Activated T-cell treated with anti-CD3 and anti-CD28 coated beads for 1 hour (primary cell): Measurements from ENCODE around the gene ECI2.

Source experiments
- DNase-seq: peaks from one replicate; pipeline ENCODE4 v3.0.0-alpha.2; 2020; ENCODE audit warnings: low read depth

Gene ECI2, protein sequence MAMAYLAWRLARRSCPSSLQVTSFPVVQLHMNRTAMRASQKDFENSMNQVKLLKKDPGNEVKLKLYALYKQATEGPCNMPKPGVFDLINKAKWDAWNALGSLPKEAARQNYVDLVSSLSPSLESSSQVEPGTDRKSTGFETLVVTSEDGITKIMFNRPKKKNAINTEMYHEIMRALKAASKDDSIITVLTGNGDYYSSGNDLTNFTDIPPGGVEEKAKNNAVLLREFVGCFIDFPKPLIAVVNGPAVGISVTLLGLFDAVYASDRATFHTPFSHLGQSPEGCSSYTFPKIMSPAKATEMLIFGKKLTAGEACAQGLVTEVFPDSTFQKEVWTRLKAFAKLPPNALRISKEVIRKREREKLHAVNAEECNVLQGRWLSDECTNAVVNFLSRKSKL

DNA sequence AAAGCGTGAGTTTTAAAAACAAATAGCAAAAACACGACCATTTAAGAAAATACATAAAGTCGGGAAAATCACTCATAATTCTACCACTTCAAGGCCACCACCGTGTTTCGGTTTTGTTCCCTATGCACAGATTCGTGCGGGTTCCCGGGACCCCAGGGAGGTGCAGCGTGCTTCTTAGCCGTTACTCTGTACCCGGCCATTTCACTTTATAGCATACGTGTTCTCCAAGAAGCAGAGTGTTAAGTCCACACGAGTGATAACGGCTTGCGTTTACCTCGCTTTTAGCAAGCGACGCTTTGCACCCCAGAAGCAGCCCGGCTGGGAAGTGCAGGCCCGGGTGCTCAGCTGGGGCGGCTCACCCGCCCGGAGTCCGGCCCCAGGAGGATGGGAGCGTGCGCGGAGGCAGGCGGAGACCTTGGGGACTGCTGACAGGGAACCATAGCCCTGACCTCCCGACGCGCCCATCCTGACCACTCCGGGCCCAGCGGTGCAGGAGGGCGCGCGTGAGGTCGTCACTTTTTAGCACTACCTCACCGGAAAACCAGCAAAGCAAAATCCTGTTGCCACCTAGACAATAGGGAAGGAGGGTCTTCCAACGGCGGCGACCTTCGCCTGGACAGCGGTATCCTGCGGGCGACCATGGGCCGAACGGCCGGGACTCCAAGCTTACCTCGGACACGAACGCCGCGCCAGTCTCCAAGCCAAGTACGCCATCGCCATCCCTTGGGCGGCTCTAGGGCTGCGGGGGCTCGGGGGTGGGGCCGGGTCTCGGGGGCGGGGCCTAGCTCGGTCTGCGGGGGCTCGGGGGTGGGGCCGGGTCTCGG lies at the start of gene ECI2:
Gene ECI2 (minus strand): TSS at position 735 of the 824 bp plus-strand sequence. CDS start 15 bp downstream, at position 720.
- peak; percentile 22 for DNase-seq

- no peak for DNase-seq
Measured at GRCh38 chr6:4180652-4181255, 45.4 kb upstream of the ECI2 start.

GRCh38 chr6:4179960-4180651 lies 44.7 kb upstream of the ECI2 start:
- no peak for DNase-seq

GRCh38 chr6:4178737-4179333 lies 43.5 kb upstream of the ECI2 start:
- no peak for DNase-seq

- DNase-seq: no peak
Measured at GRCh38 chr6:4176907-4177306, 41.5 kb upstream of the ECI2 start.

DNA sequence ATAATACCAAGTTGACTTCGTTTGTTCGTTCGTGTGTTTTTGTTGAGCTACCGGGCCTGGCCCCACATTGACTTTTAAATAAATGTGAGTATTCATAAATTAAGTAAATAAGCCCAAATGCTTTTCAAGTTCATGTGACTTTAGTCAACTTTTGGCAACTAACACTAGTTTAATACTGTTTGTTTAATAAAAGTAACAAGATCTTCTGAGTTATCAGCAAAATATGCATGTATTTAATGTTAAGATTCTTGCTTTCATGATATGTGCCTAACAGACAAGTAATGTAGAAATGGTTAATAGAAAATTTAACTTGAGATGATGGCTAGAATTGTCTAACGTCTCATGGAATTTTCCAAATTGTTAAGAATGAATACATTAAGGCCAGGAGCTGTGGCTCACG lies 38.7 kb upstream of the ECI2 start:
- no peak for DNase-seq

- DNase-seq: no peak
Measured at GRCh38 chr6:4172368-4172767, 37.0 kb upstream of the ECI2 start.

DNA sequence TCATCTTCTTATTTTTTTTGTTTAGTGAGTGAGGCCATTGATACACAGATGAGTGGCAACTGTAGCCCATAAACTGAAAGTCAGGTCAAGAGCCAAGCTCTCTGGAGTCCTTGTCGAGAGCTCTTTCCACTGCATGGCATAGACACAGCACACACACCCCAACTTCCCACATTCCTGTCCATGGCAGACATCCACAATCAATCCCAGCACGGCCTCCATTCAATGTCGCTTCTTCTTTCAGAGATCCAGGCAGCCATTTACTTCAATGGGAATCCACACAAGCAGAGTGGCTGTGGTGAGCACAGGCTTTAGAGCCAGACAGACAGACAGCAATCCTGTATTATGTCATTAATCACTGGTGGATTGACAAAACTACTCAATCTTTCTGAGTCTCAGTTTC lies 34.9 kb upstream of the ECI2 start:
- no peak for DNase-seq

DNA sequence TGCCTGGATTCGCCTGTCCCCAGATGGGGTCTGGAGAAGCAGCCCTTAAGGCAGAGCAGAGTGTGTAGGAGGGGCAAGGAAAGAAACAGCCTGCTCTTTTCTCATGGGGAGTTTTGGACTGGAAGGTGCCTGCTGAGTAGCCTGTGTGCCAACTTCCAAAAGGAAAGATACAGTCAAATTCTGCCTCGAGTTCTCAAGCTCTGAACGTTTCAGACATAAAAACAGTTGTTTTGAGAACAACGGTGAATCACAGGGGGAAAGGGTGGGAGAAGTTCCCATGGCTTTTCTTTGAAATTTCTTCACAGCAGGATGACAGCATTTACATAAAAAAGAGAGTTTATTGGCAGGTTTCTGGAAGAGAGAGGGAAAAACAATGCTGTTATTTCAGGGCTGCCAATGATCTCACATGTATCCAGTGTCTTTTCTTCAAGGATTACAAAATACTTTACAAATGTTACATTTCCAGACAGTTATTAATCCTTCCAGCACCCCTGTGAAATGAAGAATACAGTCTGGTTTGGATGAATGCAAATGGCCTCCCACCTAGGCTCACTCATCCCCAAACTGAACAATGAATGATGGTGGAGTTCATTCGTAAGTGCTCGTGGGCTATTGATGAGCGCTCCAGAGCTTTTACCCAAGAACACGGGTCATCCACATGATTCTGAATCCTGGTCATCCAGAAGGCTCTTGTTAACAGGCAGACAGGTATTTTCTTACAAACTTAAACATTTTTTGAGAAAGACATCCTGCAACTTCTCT lies 33.8 kb upstream of the ECI2 start:
- DNase-seq: no peak

GRCh38 chr6:4167833-4168232 lies 32.5 kb upstream of the ECI2 start:
- DNase-seq: no peak

- DNase-seq: no peak
Measured at GRCh38 chr6:4167123-4167522, 31.7 kb upstream of the ECI2 start.

DNA sequence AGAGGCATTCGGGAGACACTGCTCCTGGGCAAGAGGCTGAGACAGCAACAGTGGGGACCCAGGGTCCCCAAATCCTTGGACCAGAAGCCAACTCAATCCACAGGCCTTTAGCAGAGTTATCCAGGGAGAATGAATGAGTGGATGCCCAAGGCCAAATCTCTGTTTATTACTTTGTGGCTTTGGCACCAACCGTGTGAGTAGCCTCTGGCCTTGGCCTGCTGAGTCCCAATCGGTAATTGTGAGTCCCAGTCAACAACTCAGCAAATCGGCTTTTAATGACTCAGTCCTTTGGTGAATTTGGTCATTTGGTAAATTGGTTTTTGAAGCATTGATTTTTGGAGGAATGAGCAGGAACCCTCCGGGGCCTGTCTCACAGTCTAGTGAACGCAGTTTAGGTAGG lies 29.1 kb upstream of the ECI2 start:
- DNase-seq: no peak

DNA sequence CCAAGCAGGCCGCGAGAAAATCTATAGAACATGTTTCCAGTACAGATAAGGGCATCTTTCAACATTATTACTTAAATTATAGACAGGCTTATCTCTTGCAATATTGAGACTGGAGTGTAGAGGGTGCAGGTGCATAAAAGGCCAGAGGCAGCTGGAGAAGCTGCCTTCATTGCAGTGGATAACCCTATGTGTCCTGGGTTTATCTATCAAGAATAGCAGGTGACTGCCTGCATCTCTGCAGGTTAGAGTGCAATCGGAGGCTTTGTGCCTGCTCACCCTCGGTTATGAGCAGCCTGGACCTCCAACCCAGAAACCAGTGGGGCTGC lies 28.7 kb upstream of the ECI2 start:
- DNase-seq: no peak

GRCh38 chr6:4163408-4164116 lies 28.2 kb upstream of the ECI2 start:
- DNase-seq: no peak

DNA sequence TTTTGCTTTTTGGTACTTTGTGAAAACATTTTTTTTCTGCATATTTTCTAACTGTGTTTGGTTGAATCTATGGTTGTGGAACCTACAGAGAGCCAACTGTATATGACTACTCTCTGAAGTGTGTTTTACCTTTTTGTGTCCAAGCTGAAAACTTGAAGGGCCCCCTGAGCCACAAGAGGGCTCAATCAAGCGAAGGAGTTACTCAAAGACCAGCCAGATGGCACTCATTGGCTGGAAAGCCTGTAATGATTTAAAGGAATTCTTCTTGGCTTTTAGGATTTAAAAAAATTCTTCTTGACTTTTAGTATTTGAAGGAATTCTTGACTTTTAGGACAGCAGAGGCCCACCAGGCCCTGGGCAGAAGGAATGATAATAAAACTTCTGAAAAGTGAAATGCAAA lies 27.0 kb upstream of the ECI2 start:
- no peak for DNase-seq

DNA sequence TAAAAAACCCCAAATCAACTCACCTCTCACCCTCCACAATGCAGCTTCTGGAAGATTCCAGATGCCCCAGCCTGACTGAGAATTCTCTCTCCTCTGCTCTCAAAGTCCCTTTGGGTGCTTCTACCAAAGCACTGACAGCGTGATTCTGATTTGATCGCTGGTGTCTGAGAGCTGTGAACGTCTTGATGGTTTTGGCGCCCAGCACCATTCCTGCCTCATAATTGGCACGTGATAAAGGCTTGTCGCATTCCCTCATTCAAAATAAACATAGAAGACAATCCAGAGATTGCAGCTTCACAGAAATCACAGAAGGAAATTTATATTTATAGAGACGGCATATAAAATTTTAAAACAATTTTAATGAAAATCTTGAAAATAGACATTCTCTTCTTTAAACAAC lies 24.1 kb upstream of the ECI2 start:
- DNase-seq: no peak

- DNase-seq: no peak
Measured at GRCh38 chr6:4157506-4157905, 22.1 kb upstream of the ECI2 start.

GRCh38 chr6:4155848-4156466 lies 20.6 kb upstream of the ECI2 start:
- peak; percentile 73 for DNase-seq

DNA sequence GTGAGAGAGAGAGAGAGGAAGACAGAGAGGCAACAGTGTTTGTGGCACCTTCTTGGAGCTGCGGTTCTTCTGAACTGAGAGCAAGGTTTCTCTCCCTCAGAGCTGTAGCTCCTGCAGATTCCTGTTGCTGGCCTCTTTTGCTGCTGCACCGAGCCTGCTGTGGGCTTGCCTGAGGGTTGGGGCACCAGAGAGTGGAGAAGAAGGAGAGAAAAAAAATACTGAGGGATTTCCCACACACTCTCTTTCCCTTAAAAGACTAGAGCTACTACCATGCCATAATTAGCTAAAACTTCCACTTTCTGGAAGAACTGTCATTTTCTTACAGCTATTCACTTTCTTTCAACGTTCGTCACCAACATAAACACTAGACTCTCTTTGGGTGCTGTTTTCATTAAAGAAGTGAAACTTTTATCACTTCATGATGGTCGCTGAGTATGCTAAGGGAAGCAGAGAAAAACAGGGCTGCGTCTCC lies 18.2 kb upstream of the ECI2 start:
- DNase-seq: no peak

GRCh38 chr6:4145083-4145482 lies 9.7 kb upstream of the ECI2 start:
- no peak for DNase-seq
